Spleen (tissue), 7 donors: Measurements from ENCODE around the gene FBXL16.
"Not testable (repeated sequence)": the region's sequence is repeated elsewhere in the genome, so short reads cannot be mapped to it uniquely, and the experiment has no call there.

Source experiments
- POLR2AphosphoS5 ChIP-seq, 3 donors: sonication (generic); formaldehyde crosslinking; IDR thresholded peaks; one replicate each; pipeline ENCODE4 v1.5.1; 2017; ENCODE audit warnings: antibody characterized with exemption in 3 of 3
- TF ChIP-seq, protein P1 (sequence below), 11 experiments: fragments of 200-600 bp in 7 of 11; fragments of 450-650 bp in 4 of 11; sonication (generic) in 4 of 11; IDR thresholded peaks in 8 of 11; conservative IDR thresholded peaks in 3 of 11; 1 replicate in 7 of 11; 2 replicates in 4 of 11; pipeline versions ENCODE4 v1.4.0 to v1.8.0; 2016 to 2021; ENCODE audit warnings: antibody characterized with exemption in 11 of 11, inconsistent platforms in 4 of 11, mild to moderate bottlenecking in 1 of 11
- donor health status: DM: no; HTN: no; CAD: no; lungs with moderate emphysema.
- donor health status: DM: no; HTN: no; CAD: no.
- donor health status: DM: no; HTN: no; CAD: no.

DNA sequence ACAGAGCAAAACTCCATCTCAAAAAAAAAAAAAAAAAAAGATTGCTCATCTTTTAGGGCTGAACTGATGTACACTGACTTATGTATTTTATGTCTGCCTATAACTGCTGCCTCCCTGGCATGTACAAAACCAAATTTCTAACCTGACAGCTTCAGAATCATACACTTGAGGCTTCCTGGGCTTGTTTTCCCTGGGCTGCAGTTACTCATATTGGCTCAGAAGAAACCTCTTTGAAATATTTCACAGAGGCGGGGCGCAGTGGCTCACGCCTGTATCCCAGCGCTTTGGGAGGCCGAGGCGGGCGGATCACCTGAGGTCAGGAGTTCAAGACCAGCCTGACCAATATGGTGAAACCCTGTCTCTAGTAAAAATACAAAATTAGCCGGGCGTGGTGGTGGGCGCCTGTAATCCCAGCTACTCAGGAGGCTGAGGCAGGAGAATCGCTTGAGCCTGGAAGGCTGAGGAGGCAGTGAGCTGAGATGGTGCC is 48.6 kb upstream of the FBXL16 start:
- TF ChIP-seq, protein P1, sequence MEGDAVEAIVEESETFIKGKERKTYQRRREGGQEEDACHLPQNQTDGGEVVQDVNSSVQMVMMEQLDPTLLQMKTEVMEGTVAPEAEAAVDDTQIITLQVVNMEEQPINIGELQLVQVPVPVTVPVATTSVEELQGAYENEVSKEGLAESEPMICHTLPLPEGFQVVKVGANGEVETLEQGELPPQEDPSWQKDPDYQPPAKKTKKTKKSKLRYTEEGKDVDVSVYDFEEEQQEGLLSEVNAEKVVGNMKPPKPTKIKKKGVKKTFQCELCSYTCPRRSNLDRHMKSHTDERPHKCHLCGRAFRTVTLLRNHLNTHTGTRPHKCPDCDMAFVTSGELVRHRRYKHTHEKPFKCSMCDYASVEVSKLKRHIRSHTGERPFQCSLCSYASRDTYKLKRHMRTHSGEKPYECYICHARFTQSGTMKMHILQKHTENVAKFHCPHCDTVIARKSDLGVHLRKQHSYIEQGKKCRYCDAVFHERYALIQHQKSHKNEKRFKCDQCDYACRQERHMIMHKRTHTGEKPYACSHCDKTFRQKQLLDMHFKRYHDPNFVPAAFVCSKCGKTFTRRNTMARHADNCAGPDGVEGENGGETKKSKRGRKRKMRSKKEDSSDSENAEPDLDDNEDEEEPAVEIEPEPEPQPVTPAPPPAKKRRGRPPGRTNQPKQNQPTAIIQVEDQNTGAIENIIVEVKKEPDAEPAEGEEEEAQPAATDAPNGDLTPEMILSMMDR (IDR thresholded peaks at IDR 0.05 in 8 of 11, conservative IDR thresholded peaks at IDR 0.05 in 3 of 11), result not testable (repeated sequence)
- TF ChIP-seq POLR2AphosphoS5 (IDR thresholded peaks at IDR 0.05), result not testable (repeated sequence)
